NCI-H187 (cell line): ENCODE data around the gene FOXRED1.
"Not testable (repeated sequence)": the region's sequence is repeated elsewhere in the genome, so short reads cannot be mapped to it uniquely, and the experiment has no call there.

Source experiments
- DNase-seq, 2 experiments: peaks; one replicate each; lab custom pipeline; 2025; lab: John Stamatoyannopoulos, UW

Gene FOXRED1

GRCh38 chr11:126268708-126269579 lies at the start of gene FOXRED1, which contains the start of gene SRPRA:
FOXRED1 (plus strand) TSS chr11:126269154; CDS start chr11:126269207, 53 bp downstream.
SRPRA (minus strand) TSS chr11:126268895; CDS start chr11:126268804, 91 bp downstream.
- peak; percentile 93 to 98 for DNase-seq

GRCh38 chr11:126219547-126219946 lies 49.4 kb upstream of the FOXRED1 start:
- no peak for DNase-seq

DNA sequence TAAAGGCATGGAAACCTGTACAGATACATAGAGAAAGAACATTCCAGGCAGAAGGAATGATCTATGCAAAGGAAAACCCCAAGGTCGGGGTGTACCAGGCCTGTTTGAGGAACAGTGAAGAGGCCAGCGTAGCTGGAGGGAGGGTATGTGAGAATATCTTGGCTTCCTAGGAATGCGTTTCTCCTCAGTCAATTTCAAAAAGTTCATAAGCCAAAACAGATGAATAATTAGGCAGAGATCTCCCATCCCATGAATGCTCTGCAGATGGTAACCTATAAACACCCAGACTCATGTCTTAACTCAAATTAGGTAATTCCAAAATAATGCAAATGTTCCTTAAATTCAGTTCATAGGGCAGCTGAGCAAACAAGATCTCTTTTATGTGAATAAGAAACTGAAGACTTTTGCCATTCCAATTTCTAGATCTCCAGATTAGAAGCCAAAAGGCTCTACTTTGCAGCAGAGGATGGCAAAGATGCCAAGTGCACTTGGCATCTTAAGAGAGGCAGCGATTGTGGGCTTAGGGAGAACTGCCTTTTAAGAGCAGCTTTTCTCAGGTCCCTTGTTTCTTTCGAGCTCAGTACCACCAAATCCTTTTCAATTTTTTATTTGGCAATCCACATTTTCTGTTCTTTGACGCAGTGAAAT lies 44.2 kb upstream of the FOXRED1 start:
- DNase-seq, result no peak

DNA sequence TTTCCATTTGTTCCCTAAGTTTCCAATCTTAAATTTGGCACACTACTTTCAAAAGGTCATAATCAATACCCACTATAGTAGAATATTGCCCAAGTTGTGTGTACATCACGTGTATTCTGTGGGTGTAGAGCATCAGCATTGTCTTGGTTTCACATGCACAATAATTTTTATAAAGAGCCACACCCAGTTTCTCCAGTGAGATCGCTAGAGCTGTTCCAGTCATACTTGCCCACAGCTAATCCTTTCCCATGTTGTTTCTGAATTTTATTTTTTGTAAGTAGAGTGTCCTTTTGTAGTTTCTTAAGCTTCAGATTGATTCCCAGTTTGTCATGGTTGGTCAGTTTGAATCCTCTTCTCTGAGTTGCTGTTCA lies 43.7 kb upstream of the FOXRED1 start:
- DNase-seq, result no peak

- no peak for DNase-seq
Measured at GRCh38 chr11:126226334-126227084, 42.4 kb upstream of the FOXRED1 start.

DNA sequence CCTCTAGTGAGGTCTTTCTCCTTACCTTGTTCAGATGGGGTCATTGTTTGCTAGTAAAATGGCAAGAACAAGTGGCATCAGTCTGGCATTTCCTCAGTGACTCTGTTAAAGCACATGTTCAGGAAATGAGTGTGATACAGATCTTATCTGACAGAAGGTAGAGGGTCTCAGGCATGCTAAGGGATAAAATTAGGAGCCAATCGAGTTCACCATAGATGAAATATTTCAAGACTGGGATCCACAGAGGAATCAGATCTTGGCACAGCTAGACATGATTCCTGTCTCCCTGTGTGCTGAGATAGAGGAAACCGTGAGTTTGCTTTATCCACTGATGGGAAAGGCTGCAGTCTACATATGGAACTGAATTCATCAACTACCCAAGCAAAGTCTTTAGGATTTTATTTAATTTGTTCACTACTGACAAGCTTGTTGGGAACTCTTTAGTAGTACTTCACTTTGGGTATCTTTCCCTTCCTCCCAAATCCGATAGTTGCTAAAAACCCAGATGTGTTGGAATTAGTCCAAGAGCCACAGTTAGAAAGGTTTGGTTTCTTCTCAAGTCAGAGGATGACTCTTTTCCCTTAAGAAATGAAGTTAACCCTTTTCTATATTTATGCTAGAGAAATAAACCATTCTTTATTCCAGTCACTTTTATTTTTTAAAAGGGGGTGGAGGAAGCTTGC lies 39.0 kb upstream of the FOXRED1 start:
- DNase-seq, result no peak

- DNase-seq, result no peak
Measured at GRCh38 chr11:126231725-126232459, 37.1 kb upstream of the FOXRED1 start.

DNA sequence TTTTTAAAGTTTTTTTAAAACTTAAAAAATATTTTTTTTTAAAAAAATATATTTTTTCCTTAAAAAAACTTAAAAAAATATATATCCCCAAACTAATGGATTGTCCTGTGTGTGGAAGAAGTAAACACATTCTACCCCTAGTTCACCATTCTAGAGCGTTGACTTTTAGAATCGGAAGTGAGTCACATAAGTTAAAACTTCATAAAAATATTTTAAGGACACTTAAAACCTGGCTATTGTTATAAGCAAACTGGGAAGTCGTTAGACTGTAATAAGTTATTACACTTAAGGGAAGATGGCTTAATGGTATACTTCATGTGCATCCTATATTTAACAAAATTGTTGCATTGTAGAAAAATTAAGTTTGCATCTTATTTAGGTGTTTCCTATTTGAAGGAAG lies 36.3 kb upstream of the FOXRED1 start:
- DNase-seq, result no peak

- DNase-seq, result no peak
Measured at GRCh38 chr11:126233391-126233790, 35.6 kb upstream of the FOXRED1 start.

DNA sequence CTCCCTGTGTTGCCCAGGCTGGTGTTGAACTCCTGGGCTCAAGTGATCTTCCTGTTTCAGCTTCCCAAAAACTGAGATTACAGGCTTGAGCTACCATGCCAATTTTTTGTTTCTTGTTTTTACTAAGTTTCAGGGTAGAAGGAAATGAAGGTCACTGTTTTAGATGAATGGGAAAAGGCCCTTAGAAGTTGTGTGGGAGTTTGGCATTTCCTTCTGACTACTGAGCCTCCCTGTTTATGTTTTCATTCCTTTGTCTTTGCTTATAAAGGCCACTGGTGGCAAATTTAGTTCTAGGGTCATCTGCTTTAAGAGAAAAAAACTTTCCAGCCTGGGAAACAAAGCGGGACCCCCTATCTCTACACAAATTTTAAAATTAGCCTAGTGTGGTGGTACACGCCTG lies 22.3 kb upstream of the FOXRED1 start:
- DNase-seq, result no peak

GRCh38 chr11:126253265-126253664 lies 15.7 kb upstream of the FOXRED1 start:
- no peak for DNase-seq

GRCh38 chr11:126254819-126255218 lies 14.1 kb upstream of the FOXRED1 start:
- DNase-seq, result no peak

GRCh38 chr11:126255507-126255906 lies 13.4 kb upstream of the FOXRED1 start:
- not testable (repeated sequence) for DNase-seq

DNA sequence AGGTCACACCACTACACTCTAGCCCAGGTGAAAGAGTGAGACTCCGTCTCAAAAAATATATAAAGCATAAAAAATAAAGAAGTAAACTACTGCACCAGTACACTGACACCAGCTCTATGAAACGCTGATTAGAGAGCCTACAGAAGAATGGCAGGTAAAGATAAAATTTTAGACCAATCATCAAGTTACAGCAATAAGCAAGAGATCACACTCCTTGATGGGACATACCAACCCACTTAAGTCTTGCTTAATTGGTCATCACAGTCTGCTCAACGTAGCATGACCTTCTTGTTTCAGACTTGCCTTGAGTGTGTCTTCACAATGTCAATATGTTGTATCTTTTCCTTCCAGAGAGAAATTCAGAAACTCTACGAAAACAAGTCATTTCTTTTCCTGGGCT lies 12.7 kb upstream of the FOXRED1 start:
- DNase-seq, result no peak

DNA sequence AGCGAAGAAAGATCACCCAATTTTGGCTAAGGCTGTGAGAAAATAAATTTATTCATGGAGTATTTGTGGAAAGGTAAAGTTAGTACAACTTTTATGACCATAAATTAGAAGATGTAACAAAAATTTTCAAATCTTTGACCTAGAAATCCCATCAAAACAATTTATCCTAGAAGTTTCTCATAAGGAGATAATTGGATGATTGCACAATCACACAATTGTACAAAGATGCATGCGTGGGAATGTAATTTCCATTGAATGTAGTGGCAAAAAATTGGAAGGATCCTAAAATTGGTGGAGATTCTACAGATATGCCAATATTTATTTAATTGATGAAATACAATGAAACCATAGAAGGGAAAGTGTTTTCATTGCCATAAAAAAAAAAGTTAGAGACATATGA lies 11.8 kb upstream of the FOXRED1 start:
- no peak for DNase-seq

GRCh38 chr11:126257764-126258163 lies 11.2 kb upstream of the FOXRED1 start:
- no peak for DNase-seq

DNA sequence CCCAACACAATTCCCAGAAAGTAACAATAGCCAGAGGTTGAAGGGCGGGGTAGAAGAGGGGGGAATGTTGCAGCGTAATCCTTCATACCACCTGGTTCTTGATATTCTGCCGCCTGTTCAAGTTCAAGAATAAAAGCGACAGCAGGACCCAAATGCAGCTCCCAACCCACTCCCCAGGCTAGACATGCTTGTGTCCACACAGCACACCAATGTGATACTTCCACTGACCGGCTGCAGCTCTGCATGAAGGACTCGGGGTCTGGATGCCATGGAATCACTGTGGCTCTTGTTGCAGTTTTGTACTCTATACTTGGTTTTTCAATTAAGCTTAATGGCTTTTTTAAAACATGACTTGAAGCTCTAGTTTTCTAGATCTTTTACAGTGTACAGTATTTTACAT lies 6.7 kb upstream of the FOXRED1 start:
- no peak for DNase-seq

DNA sequence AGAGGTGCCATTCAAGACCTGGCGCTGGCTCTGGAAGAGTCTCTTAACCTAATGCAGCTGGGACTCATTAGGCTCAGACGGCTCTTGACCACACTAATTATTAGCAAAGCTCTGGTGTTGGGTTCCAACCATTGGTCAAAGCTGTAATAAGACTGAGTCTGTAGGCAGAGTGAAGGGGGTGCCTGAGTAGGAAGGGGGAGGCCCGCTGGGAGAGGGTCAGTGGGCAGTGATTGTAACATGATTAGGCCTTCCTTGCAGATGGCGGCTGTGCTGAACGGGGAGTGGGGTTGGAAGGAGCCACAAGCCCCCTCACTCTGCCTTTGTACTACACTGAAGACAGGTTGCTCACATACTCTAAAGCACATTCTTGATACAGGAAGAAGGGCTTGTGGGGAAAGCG lies 5.5 kb upstream of the FOXRED1 start:
- DNase-seq, result no peak

DNA sequence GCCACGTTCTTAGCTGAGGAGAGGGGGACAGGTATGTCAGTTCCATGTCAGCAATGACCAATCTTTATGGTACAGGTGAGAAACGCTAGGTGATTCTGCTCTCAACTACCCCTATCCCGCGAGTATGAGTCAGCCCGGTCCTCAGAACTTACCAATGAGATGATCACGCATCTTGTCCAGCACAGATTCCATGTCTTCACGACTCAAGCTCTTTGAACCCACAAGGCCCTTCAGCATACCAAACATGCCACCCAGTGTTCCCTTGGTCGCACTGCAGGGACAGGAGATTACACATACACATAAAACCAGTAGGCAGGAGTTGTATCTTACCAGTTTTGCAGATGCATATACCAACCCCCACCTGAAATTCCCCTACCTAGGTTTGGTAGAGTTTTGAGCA lies 3.1 kb upstream of the FOXRED1 start:
- no peak for DNase-seq

GRCh38 chr11:126267650-126268049 lies 1.3 kb upstream of the FOXRED1 start:
- DNase-seq, result no peak

DNA sequence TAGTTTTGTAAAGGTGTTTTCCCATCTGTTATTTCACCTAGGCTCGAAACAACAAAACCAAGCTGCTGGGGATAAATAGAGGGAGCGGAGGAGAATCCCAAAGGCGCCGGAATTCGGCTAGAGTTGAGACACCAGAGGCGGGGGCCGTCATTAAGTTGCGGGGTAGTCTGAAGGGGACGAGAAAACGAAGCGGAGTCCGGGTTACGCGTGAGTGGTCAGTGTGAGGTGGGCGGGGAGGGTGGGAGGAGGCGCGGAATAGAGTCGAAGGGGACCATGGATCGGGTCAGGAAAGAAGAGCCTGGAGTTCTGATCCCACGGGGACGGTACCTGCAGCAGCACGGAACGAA lies 620 bp upstream of the FOXRED1 start:
- DNase-seq, result no peak

DNA sequence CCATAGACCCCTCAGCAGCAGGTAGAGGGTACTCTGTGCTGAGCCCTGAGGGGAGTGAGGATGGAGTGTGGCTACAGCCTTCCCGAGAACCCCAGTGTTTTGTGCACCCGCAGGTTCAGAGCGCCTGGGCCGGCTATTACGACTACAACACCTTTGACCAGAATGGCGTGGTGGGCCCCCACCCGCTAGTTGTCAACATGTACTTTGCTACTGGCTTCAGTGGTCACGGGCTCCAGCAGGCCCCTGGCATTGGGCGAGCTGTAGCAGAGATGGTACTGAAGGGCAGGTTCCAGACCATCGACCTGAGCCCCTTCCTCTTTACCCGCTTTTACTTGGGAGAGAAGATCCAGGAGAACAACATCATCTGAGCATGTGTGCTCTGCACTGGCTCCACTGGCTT lies 8.4 kb downstream of the FOXRED1 start:
- no peak for DNase-seq
